Glomerular visceral epithelial cell (primary cell): ENCODE measurements around the gene GCK.
"Not testable (repeated sequence)": the region's sequence is repeated elsewhere in the genome, so short reads cannot be mapped to it uniquely, and the experiment has no call there.

Source experiments
- DNase-seq: peaks from one replicate; pipeline ENCODE4 v3.0.0-alpha.2; 2016; ENCODE audit errors: extremely low spot score

GCK gene

GRCh38 chr7:44142028-44142427 lies 47.2 kb downstream of the GCK start:
- DNase-seq = no peak

- no peak for DNase-seq
Observed at GRCh38 chr7:44141221-44141850, 47.9 kb downstream of the GCK start, which contains the start of gene MYL7. MYL7 (minus strand) TSS chr7:44141332; CDS start chr7:44141305, 27 bp downstream.

GRCh38 chr7:44140341-44140740 lies 48.9 kb downstream of the GCK start:
- no peak for DNase-seq

GRCh38 chr7:44139311-44140010 lies 49.8 kb downstream of the GCK start:
- DNase-seq = no peak

GRCh38 chr7:44138698-44139097 lies 50.5 kb downstream of the GCK start:
- no peak for DNase-seq

- no peak for DNase-seq
Observed at GRCh38 chr7:44136731-44137130, 52.5 kb downstream of the GCK start.

GRCh38 chr7:44134943-44135628 lies 54.2 kb downstream of the GCK start:
- no peak for DNase-seq

- no peak for DNase-seq
Observed at GRCh38 chr7:44133295-44133694, 55.9 kb downstream of the GCK start.

GRCh38 chr7:44132039-44132438 lies 57.2 kb downstream of the GCK start:
- no peak for DNase-seq

- DNase-seq = peak; percentile 18
Observed at GRCh38 chr7:44131173-44132029, 57.8 kb downstream of the GCK start.

- no peak for DNase-seq
Observed at GRCh38 chr7:44128721-44129582, 60.3 kb downstream of the GCK start.

GRCh38 chr7:44127161-44127560 lies 62.1 kb downstream of the GCK start:
- DNase-seq = no peak

- DNase-seq = not testable (repeated sequence)
Observed at GRCh38 chr7:44126574-44126973, 62.7 kb downstream of the GCK start.

GRCh38 chr7:44124822-44125202 lies 64.4 kb downstream of the GCK start:
- no peak for DNase-seq

GRCh38 chr7:44123190-44124003 lies 65.8 kb downstream of the GCK start, which contains the start of gene POLD2:
POLD2 (minus strand) TSS chr7:44123548; CDS start chr7:44122053, 1,495 bp downstream.
- peak; percentile 96 for DNase-seq

- DNase-seq = no peak
Observed at GRCh38 chr7:44122529-44122928, 66.7 kb downstream of the GCK start.

GRCh38 chr7:44121761-44122420 lies 67.3 kb downstream of the GCK start:
- DNase-seq = no peak

- DNase-seq = no peak
Observed at GRCh38 chr7:44120395-44120794, 68.8 kb downstream of the GCK start.

GRCh38 chr7:44119829-44120380 lies 69.3 kb downstream of the GCK start:
- no peak for DNase-seq
